ENCODE results near the gene GPR55. TPM values are rescaled to one million over a fixed set of nuclear protein-coding genes. Genes with fewer than 3 reads are reported as not detected.

GPR55 gene
- total and polyA plus RNA-seq, 2 donors (not counting 3 experiments of a cell fraction or from before 2014, with no cell fraction given) = not detected

- Histone ChIP-seq H3K27me3 (ENCODE audit: control insufficient read depth in 2 of 2, insufficient read depth in 2 of 2, low read length in 2 of 2) (peaks cover 29 to 44% of the 10 kb centered on the region in 2 experiments), H3K36me3 (ENCODE audit: control insufficient read depth in 2 of 2, extremely low read depth in 1 of 2, insufficient read depth in 2 of 2, low read length in 2 of 2) (no peaks in the 10 kb centered on the region), H3K27ac (ENCODE audit: insufficient read depth, low read depth, low read length) (no peak overlapping the region), H3K79me2 (ENCODE audit: control insufficient read depth, insufficient read depth, low read length) (no peaks in the 10 kb centered on the region), H2AFZ (ENCODE audit: low read depth, low read length) (no peak overlapping the region), H3K4me1 (ENCODE audit: control insufficient read depth, extremely low read depth, insufficient read depth, low read length) (peaks cover 4% of the 10 kb centered on the region), H3K4me3 (replicated peaks in 1 of 3; ENCODE audit: insufficient read depth in 1 of 3, low read depth in 1 of 3, low read length in 3 of 3) (no peak overlapping the region), H3K9me1 (replicated peaks; ENCODE audit: control insufficient read depth, extremely low read depth, insufficient read depth, low read length) (no peaks in the 10 kb centered on the region), H3K9me3 (replicated peaks; ENCODE audit: control insufficient read depth, insufficient read depth, low read length) (no peaks in the 10 kb centered on the region), H4K20me1 (replicated peaks; ENCODE audit: control insufficient read depth, extremely low read depth, insufficient read depth, low read length) (no peaks in the 10 kb centered on the region), H3K4me2 (ENCODE audit: insufficient read depth, low read length) (no peak overlapping the region), H3K9ac (replicated peaks; ENCODE audit: extremely low read depth, insufficient read depth, low read length) (no peak overlapping the region)
- intact Hi-C loops (cut with micrococcal nuclease) = no loop called here
- POLR2A ChIA-PET = no interaction called here
- CTCF ChIA-PET = interaction anchor here (0.7 to 1.1 kb wide), 2 partner anchors 8 to 15 kb away, joined by 3 to 4 read pairs; no protein-coding TSS in a partner anchor
- BruUV-seq (replicated peaks) = no TSS peak
- TF ChIP-seq POLR2A (IDR thresholded peaks at IDR 0.05; ENCODE audit: low read depth, low read length) = no peak
- TF ChIP-seq FOS (IDR thresholded peaks at IDR 0.05; ENCODE audit: borderline replicate concordance, insufficient read depth, low read length) = no peak
- TF ChIP-seq, protein P1, sequence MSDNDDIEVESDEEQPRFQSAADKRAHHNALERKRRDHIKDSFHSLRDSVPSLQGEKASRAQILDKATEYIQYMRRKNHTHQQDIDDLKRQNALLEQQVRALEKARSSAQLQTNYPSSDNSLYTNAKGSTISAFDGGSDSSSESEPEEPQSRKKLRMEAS (IDR thresholded peaks at IDR 0.05; ENCODE audit: insufficient read depth, insufficient read length) = no peak
- no peak for TF ChIP-seq POLR2AphosphoS5 (IDR thresholded peaks at IDR 0.05; ENCODE audit: insufficient read depth, low read depth, low read length)
- no peak for TF ChIP-seq CTCF (IDR thresholded peaks at IDR 0.05; ENCODE audit: extremely low read depth in 1 of 2, insufficient read depth in 1 of 2, low read depth in 1 of 2, low read length in 2 of 2)
- no peak for TF ChIP-seq JUN (IDR thresholded peaks at IDR 0.05; ENCODE audit: borderline replicate concordance, insufficient read depth, insufficient read length, low read depth)
- TF ChIP-seq MYC (IDR thresholded peaks at IDR 0.05; ENCODE audit: low read depth, low read length) = no peak
- no peak for TF ChIP-seq EZH2 (IDR thresholded peaks at IDR 0.05; ENCODE audit: borderline replicate concordance, low read depth, low read length, severe bottlenecking)
- no peak for TF ChIP-seq GATA2 (IDR thresholded peaks at IDR 0.05; ENCODE audit: insufficient read depth, insufficient read length, low read depth, low read length)
- DNase-seq (ENCODE audit: low read depth, low spot score) = no peak
- dilution Hi-C loops (cut with MboI; ENCODE audit: extremely low pct_ligation_motif_present, low sequenced_read_pairs) = no loop called here
- no peak for FAIRE-seq
These were observed 62.8 kb downstream of the GPR55 start for GRCh38 chr2:230862292-230862691.

All from endothelial cell of umbilical vein (primary cell).